ENCODE data around the gene DMD.

Gene DMD

DNA sequence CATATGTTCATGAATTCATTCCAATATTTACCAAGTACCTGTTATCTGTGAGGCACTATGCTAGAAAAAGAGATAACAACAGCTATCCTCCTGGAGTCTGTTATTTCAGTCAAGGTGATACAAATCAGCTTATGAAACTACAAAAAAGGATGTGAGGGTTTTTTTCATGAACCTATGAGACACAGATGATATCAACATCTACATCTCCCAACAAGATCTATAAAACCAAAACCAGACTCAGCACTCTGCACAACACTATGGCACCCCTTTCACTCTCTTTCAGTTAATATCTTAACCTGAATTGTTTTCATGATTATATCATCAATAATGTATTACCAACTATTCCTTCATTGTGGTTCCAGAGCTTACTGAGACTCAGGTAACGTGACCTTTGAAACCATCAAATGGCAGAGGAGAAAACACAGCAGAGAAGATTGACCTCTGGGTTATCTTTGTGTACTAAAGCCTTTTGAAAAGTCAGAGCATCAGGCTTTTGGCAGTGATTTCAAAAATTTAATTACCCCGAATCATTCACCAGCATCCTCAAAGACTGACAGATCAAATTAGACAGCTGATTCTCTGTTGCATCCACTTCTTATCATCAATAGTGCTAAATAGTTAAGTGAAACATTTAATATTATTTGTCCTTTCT, 1894.9 kb downstream of the DMD start:
- DNase-seq = no peak

GRCh38 chrX:31314921-31315320, 1896.4 kb downstream of the DMD start:
- no peak for DNase-seq

GRCh38 chrX:31307952-31308351, 1903.4 kb downstream of the DMD start:
- no peak for DNase-seq

GRCh38 chrX:31302573-31303075, 1908.7 kb downstream of the DMD start:
- no peak for DNase-seq

- DNase-seq = no peak
Measured at GRCh38 chrX:31301941-31302340, 1909.4 kb downstream of the DMD start.

DNA sequence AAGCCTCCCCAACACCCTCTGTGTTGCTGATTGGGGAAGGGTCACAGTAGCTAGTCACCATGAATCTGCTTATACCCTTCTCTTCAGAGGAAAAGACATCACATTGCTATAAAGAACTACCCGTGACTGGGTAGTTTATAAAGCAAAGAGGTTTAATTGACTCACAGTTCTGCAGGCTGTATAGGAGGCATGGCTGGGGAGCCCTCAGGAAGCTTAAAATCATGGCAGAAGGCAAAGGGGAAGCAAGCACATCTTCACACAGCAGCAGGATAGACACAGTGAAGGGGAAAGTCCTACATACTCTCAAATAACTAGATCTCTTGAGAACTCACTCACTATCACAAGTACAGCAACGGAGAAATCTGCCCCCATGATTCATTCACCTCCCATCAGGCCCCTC, 1910.1 kb downstream of the DMD start:
- DNase-seq = no peak

GRCh38 chrX:31298916-31299315, 1912.4 kb downstream of the DMD start:
- DNase-seq = no peak

DNA sequence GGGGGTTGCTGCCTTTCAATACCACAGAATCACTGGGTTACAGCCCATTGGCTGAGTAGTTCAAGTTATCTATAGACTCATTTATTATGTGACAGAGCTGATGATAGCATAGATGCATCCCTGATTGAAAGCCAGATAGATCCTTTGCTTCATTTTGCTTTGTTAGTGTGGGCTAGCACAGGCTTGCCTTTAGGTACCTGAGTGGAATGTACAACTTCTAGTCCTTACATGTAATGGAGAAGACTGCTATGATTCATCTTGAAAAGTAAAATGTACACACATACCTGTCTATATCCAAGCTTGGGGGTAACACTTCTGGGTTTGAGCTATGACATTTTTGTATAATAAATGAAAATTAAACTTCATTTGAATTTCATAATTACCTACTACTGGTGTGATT, 1913.5 kb downstream of the DMD start:
- no peak for DNase-seq

- no peak for DNase-seq
Measured at GRCh38 chrX:31294475-31294874, 1916.9 kb downstream of the DMD start.

- no peak for DNase-seq
Measured at GRCh38 chrX:31293409-31293808, 1917.9 kb downstream of the DMD start.

- peak; percentile 3 for DNase-seq
Measured at GRCh38 chrX:31291131-31291530, 1920.2 kb downstream of the DMD start.

GRCh38 chrX:31287861-31288260, 1923.5 kb downstream of the DMD start:
- no peak for DNase-seq

GRCh38 chrX:31280580-31280979, 1930.8 kb downstream of the DMD start:
- DNase-seq = peak; percentile 43

- DNase-seq = peak; percentile 36
Measured at GRCh38 chrX:31279359-31279758, 1932.0 kb downstream of the DMD start.

DNA sequence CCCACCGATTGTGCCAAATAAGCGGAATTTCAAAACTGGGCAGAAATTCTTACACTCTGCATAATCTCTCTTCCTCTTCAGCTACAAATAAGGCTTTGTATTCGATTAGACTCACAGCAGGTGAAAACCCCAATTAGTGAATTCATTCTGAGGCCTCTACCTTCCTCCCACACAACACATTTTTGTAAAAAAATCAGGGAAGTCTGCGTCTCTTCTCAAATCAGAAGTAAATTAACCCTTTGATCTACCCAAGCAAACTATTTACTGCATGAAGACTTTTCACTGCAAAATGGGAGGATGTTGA, 1938.9 kb downstream of the DMD start:
- DNase-seq = no peak

DNA sequence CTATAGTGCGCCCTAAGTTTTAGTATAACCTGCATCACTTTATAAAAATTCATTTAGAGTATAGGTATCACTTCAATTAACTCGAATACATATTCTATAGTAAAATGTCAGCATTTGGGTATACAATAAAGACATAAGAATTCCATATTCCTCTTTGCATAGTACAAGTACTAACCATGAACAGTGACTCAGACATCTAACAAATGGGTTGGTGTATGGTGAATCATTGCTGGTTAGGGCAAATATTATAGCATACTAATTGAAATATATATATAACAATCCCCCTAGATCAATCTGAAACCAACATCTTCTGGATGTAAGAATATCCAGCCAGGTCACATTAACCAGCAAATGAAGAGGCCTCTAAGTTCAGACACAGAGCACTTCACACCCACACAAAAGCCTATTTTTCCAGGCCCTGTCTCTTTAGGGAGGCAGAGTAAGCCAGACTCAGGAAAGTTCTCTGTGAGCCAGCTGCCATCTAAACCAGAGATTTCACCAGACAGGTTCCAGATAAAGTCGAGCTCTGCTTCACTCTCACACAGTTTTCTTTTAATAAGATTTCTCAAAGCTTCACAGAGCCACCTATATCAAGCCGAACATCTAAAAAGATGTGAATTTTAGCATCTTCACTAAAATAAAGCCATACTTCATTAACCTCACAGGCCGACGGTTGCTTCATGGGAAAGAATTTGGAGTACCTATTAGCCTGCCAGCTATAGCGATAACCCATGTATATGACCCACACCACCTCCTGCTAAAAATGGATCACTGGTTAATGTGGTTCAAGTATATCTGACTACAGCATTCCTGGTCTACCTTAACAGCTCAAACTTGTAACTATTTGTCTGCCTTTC, 1939.5 kb downstream of the DMD start:
- peak; percentile 24 for DNase-seq

- no peak for DNase-seq
Measured at GRCh38 chrX:31269914-31270313, 1941.4 kb downstream of the DMD start.

DNA sequence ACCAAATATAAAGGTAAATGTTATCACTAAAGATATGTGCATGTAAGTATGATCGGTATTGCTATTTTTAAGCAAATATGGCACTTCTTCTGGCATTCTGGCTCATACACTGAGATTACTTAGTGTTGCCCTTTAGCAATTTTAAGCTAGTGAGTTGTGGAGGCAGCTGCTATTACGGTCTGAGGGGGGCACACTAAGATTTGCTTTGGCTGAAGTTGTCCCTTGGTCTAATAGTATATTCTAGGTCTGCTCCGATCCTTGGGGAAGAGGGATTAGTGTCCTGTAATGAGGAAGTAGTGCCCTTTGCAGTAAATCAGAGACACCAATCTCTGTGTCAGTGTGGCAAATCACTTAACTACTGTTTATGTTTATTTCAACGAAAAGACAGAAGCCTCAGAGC, 1943.0 kb downstream of the DMD start:
- no peak for DNase-seq

DNA sequence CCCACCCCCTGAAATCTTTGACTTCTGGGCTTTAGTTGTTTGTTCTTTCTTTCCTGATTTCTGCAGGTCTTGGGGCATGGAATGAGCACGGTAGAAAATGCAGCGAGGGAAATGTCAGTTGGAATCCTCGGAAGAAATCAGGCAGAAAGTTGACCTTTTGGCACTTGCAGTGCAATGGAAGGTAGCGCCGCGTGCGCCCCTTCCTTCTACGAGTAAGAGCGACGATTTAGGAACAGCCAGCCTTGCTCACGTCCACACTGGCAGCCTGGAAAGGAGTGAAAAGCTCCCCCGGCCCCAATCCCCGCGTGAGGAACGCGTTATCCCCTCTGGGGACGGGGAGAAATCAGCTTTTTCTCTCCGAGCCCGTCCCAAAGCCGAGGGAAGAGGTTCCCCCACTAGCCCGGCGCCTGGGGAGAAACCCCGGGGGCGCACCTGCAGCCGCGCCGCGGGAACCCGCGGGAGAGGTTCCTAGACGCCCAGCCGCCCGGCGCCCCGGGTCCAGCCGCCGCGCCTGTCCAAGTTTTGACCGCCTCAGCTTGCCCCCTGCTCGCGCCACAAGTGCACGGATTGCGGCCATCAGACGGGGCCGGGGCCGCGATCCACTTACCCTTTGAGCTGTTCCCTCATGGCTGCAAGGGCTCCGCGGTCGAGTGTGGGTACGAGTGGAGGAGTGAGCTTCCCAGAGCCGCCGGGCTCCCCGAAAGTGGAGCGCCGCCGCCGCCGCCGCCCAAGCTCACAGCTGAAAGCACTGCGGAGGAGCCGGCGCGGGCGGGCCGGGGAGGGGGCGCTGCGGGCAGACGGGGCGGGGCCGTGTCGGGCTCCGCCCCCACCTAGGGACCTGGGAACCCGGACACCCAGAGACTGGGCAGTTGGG, 1944.9 kb downstream of the DMD start:
- peak; percentile 31 for DNase-seq

- DNase-seq = no peak
Measured at GRCh38 chrX:31265383-31265782, 1946.0 kb downstream of the DMD start.

GRCh38 chrX:31260351-31260750, 1951.0 kb downstream of the DMD start:
- DNase-seq = no peak

GRCh38 chrX:31258166-31258565, 1953.2 kb downstream of the DMD start:
- no peak for DNase-seq

GRCh38 chrX:31255310-31256033, 1955.9 kb downstream of the DMD start:
- DNase-seq = no peak
